Smooth muscle cell (in vitro differentiated cells): ENCODE measurements around the gene ASCC1. TPM values are rescaled to one million over a fixed set of nuclear protein-coding genes. Genes with fewer than 3 reads are reported as not detected.

ENCODE experiments used
- DNase-seq: peaks from one replicate; lab custom pipeline; 2025; ENCODE audit not compliant: unreplicated experiment; lab: John Stamatoyannopoulos, UW
- H2AFZ ChIP-seq: fragments of 200-600 bp; sonication (generic); 2 replicates; pipeline ENCODE4 v1.6.0; 2016; ENCODE audit warnings: antibody characterized with exemption, low read depth, mild to moderate bottlenecking
- H3F3A ChIP-seq: fragments of 200-600 bp; sonication (generic); 2 replicates; pipeline ENCODE4 v1.6.0; 2017; ENCODE audit warnings: antibody characterized with exemption, low read depth
- H3K27ac ChIP-seq: fragments of 200-600 bp; sonication (generic); 2 replicates; pipeline ENCODE4 v1.5.1; 2016; ENCODE audit warnings: low read depth, mild to moderate bottlenecking
- H3K27me3 ChIP-seq: fragments of 200-600 bp; sonication (generic); 2 replicates; pipeline ENCODE4 v1.6.1; 2016; ENCODE audit warnings: low read depth, mild to moderate bottlenecking
- H3K36me3 ChIP-seq: fragments of 200-600 bp; sonication (generic); 2 replicates; pipeline ENCODE4 v1.5.1; 2016; ENCODE audit warnings: low read depth
- H3K4me1 ChIP-seq: fragments of 200-600 bp; sonication (generic); 2 replicates; pipeline ENCODE4 v1.5.1; 2016; ENCODE audit warnings: low read depth
- H3K4me2 ChIP-seq: fragments of 200-600 bp; sonication (generic); 2 replicates; pipeline ENCODE4 v1.6.0; 2016; ENCODE audit warnings: mild to moderate bottlenecking
- H3K4me3 ChIP-seq: fragments of 200-600 bp; sonication (generic); 2 replicates; pipeline ENCODE4 v1.5.1; 2016; ENCODE audit warnings: mild to moderate bottlenecking
- H3K79me2 ChIP-seq: fragments of 200-600 bp; sonication (generic); 2 replicates; pipeline ENCODE4 v1.6.0; 2016; ENCODE audit warnings: low read depth, mild to moderate bottlenecking
- H3K9ac ChIP-seq: fragments of 200-600 bp; sonication (generic); 2 replicates; pipeline ENCODE4 v1.6.0; 2016; ENCODE audit warnings: low read depth
- H3K9me3 ChIP-seq: fragments of 200-600 bp; sonication (generic); replicated peaks from 2 replicates; pipeline ENCODE4 v1.5.1; 2016; ENCODE audit warnings: low read depth
- H4K20me1 ChIP-seq: fragments of 200-600 bp; sonication (generic); 2 replicates; pipeline ENCODE4 v1.6.0; 2016; ENCODE audit warnings: low read depth
- CTCF ChIP-seq: fragments of 200-600 bp; sonication (generic); IDR thresholded peaks from 2 replicates; pipeline ENCODE4 v1.5.1; 2017; ENCODE audit warnings: borderline replicate concordance, mild to moderate bottlenecking, antibody characterized with exemption; ENCODE audit not compliant: insufficient read depth, poor library complexity, severe bottlenecking
- WGBS: methylation state at CpG from one replicate; pipeline ENCODE4 v1.1.7; 2016; ENCODE audit warnings: low lambda C conversion rate; 5-methylcytosine and 5-hydroxymethylcytosine counted together
- polyA plus RNA-seq: library from polyadenylated mRNA; unstranded; fragments of >200 nt; fragmentation: Nextera tagmentation; extraction: Ambion mirVana; gene quantifications from 2 replicates; pipeline ENCODE4 v1.2.1, GENCODE V29; 2016
- total RNA-seq: library from RNA; depleted of rRNA; stranded (reverse); fragments of >200 nt; gene quantifications from 2 replicates; pipeline ENCODE4 v1.2.3, GENCODE V29; 2014

ASCC1 gene
- total and polyA plus RNA-seq, 2 experiments from 2014 or later, result 24.0 to 28.1 TPM

DNA sequence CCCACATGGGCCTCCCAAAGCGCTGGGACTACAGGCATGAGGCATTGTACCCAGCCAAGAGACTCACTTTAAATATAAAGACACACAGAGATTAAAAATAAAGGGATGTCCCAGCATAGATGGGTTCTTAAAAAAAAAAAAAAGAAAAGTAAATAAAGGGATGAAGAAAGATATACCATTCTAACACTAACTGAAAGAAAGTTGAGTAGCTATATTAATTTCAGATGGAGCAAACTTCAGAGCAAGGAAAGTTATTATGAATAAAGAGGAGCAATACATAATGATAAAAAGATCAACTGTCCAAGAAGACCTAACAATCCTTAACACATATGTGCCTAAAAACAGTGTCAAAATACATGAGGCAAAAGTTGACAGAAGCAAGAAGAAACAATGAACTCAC lies 94.7 kb downstream of the ASCC1 start:
- Histone ChIP-seq H3K4me3 (no peak overlapping the region), H3K79me2 (no peaks in the 10 kb centered on the region), H3F3A (no peaks in the 10 kb centered on the region), H4K20me1 (no peaks in the 10 kb centered on the region), H3K27me3 (no peaks in the 10 kb centered on the region), H3K4me1 (no peaks in the 10 kb centered on the region), H3K9ac (no peak overlapping the region), H3K4me2 (no peak overlapping the region), H3K36me3 (peaks cover 2% of the 10 kb centered on the region), H3K9me3 (no peaks in the 10 kb centered on the region), H2AFZ (no peak overlapping the region), H3K27ac (no peak overlapping the region)
- 100% methylated on average over 1 of the region's 1 CpG for whole genome bisulfite sequencing
- no peak for DNase-seq
- no peak for TF ChIP-seq CTCF

DNA sequence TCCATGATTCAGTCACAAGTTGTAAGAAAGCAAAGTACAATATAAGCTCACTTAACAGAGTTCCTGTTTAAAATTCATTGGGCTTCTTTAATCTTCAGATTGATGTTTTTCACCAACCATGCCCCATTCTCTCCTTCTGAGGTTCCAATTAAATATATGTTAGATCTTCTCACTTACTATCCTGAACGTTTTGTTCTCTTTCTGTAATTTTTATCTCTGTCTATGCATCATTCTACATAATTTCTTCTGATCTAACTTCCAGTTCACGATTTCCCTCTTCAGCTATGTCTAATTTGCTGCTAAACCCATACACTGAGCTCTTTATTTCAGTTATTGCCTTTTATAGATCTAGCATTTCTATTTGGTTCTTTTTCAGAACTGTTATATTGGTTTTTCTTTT lies 99.7 kb downstream of the ASCC1 start:
- 93% methylated on average over 2 of the region's 2 CpGs for WGBS
- Histone ChIP-seq H3K9me3 (no peaks in the 10 kb centered on the region), H3K27ac (no peak overlapping the region), H3K79me2 (no peaks in the 10 kb centered on the region), H3K4me3 (no peak overlapping the region), H3K27me3 (no peaks in the 10 kb centered on the region), H3F3A (no peaks in the 10 kb centered on the region), H2AFZ (no peak overlapping the region), H3K4me2 (no peak overlapping the region), H3K9ac (no peak overlapping the region), H4K20me1 (no peaks in the 10 kb centered on the region), H3K4me1 (no peaks in the 10 kb centered on the region), H3K36me3 (peaks cover 10% of the 10 kb centered on the region)
- no peak for TF ChIP-seq CTCF
- DNase-seq, result no peak

DNA sequence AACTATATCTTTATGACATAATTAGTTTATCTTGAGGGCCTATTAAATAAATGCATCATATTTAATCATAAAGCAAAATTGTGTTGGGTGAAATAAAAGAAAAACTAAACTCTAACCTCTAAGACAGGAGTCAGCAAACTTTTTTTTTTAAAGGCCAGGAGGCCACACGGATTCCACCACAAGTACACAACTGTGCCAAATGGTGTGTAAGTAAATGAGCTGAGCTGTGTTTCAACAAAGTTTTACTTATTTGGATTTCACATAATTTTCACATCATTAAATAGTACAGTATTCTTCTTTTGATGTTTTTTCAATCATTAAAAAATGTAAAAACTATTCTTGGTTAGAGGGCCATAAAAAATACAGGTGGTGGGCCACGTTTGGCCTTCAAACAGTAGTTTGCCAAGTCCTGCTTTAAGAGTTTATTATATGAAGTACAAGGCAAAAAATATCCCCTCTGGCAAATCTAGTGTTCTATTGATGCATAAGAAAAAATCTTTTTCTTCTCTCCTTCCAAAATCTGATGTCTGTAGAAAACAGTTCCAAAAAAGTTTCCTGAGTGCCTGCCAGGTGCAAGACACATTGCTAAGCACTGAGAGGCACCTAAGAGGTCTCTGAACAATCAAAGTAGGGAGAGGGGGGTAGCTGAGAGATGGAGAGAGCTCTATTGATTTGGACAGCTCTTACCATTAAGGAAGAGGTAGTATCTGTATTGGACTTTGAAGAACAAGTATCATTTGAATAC lies 101.2 kb downstream of the ASCC1 start:
- H3K27ac ChIP-seq, result no peak overlapping the region
- TF ChIP-seq CTCF, result no peak
- no peak overlapping the region for H2AFZ ChIP-seq
- H3K4me3 ChIP-seq, result no peak overlapping the region
- peaks cover 10% of the 10 kb centered on the region for H3K36me3 ChIP-seq
- H3F3A ChIP-seq, result no peaks in the 10 kb centered on the region
- H3K79me2 ChIP-seq, result no peaks in the 10 kb centered on the region
- H3K9ac ChIP-seq, result no peak overlapping the region
- 94% methylated on average over 2 of the region's 2 CpGs for WGBS
- no peak for DNase-seq
- H4K20me1 ChIP-seq, result no peaks in the 10 kb centered on the region
- H3K4me1 ChIP-seq, result no peaks in the 10 kb centered on the region
- H3K4me2 ChIP-seq, result no peak overlapping the region
- H3K9me3 ChIP-seq, result no peaks in the 10 kb centered on the region
- no peaks in the 10 kb centered on the region for H3K27me3 ChIP-seq
